ENCODE results near the gene ZNF808. TPM values are rescaled to one million over a fixed set of nuclear protein-coding genes. Genes with fewer than 3 reads are reported as not detected.

ZNF808 gene
- total RNA-seq, 1 donor from 2014 or later: 32.6 TPM

DNA sequence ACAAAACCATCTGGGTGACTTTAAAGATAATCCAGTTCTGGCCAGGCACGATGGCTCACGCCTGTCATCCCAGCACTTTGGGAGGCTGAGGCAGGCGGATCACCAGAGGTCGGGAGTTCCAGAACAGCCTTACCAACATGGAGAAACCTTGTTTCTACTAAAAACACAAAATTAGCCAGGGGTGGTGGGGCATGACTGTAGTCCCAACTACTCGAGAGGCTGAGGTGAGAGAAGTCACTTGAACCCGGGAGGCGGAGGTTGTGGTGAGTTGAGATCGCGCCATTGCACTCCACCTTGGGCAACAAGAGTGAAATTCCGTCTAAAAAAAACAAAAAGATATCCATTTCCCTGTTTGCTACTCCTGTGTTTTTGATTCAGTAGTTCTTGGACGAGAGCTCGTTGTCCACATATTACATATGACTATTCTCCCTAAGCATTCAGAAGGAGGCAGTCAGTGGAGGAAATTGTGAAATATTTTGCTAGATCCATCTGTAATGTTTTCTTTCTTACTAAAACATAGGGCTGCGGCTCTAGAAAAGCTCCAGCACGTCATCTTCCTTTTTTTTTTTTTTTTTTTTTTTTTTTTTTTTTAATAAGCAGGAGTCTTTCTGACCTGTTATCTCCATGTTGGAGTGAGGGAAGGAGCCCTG is 76.2 kb downstream of the ZNF808 start:
- no peak for TF ChIP-seq CTCF (IDR thresholded peaks at IDR 0.05; ENCODE audit: partially characterized antibody, unreplicated experiment)
- H3K36me3 Mint-ChIP-seq (ENCODE audit: unreplicated experiment): peaks cover 5% of the 10 kb centered on the region
- peaks cover 6% of the 10 kb centered on the region for H3K4me1 Mint-ChIP-seq (ENCODE audit: low read depth, unreplicated experiment)
- H3K9me3 Mint-ChIP-seq (ENCODE audit: unreplicated experiment): peaks cover 2% of the 10 kb centered on the region
- DNase-seq: no peak
- H3K27me3 Mint-ChIP-seq (ENCODE audit: unreplicated experiment): peaks cover 2% of the 10 kb centered on the region
- H3K27ac Mint-ChIP-seq (ENCODE audit: unreplicated experiment): no peak overlapping the region
- H3K4me3 Mint-ChIP-seq (ENCODE audit: unreplicated experiment): no peak overlapping the region

Other genes with a start within 250 kb of the ZNF808 start
- gene ZNF480, start 230.5 kb upstream of the ZNF808 start, total RNA-seq (ENCODE audit: unreplicated experiment): 21.8 TPM
- 11.6 TPM for gene ZNF610, start 191.4 kb upstream of the ZNF808 start, total RNA-seq (ENCODE audit: unreplicated experiment)
- gene ZNF880, start 157.7 kb upstream of the ZNF808 start, total RNA-seq (ENCODE audit: unreplicated experiment): 24.5 TPM
- 48.7 TPM for gene ZNF528, start 129.8 kb upstream of the ZNF808 start, total RNA-seq (ENCODE audit: unreplicated experiment)
- not detected for gene ZNF534, start 98.5 kb upstream of the ZNF808 start, total RNA-seq (ENCODE audit: unreplicated experiment)
- gene ZNF578, start 74.1 kb upstream of the ZNF808 start, total RNA-seq (ENCODE audit: unreplicated experiment): 4.1 TPM
- gene ZNF701, start 42.6 kb downstream of the ZNF808 start, total RNA-seq (ENCODE audit: unreplicated experiment): 22.8 TPM
- gene ZNF83, start 110.7 kb downstream of the ZNF808 start, total RNA-seq (ENCODE audit: unreplicated experiment): 62.3 TPM
- gene ZNF611, start 207.4 kb downstream of the ZNF808 start, total RNA-seq (ENCODE audit: unreplicated experiment): 36.2 TPM